ENCODE results near the gene SCYGR3.
"Not testable (repeated sequence)": the region's sequence is repeated elsewhere in the genome, so short reads cannot be mapped to it uniquely, and the experiment has no call there.

Gene SCYGR3

GRCh38 chr2:227613272-227613660 is 1.4 kb downstream of the SCYGR3 start:
- DNase-seq (ENCODE audit: low spot score): no peak

- no peak for DNase-seq (ENCODE audit: low spot score)
Observed at GRCh38 chr2:227612546-227613271, 1.9 kb downstream of the SCYGR3 start.

GRCh38 chr2:227610123-227610522 is 4.5 kb downstream of the SCYGR3 start:
- DNase-seq (ENCODE audit: low spot score): no peak

GRCh38 chr2:227608561-227609338 is 5.9 kb downstream of the SCYGR3 start:
- DNase-seq (ENCODE audit: low spot score): no peak

- no peak for DNase-seq (ENCODE audit: low spot score)
Observed at GRCh38 chr2:227607941-227608340, 6.7 kb downstream of the SCYGR3 start.

GRCh38 chr2:227606476-227606875 is 8.2 kb downstream of the SCYGR3 start:
- no peak for DNase-seq (ENCODE audit: low spot score)

GRCh38 chr2:227602358-227602757 is 12.3 kb downstream of the SCYGR3 start:
- DNase-seq (ENCODE audit: low spot score): no peak

GRCh38 chr2:227598835-227599503 is 15.7 kb downstream of the SCYGR3 start, which contains the start of gene SCYGR2:
Gene SCYGR2, plus strand, starts transcription at chr2:227598893. Its CDS starts 0 bp downstream, at chr2:227598893.
- not testable (repeated sequence) for DNase-seq (ENCODE audit: low spot score)

- DNase-seq (ENCODE audit: low spot score): peak; percentile 36
Observed at GRCh38 chr2:227597998-227598397, 16.6 kb downstream of the SCYGR3 start.

- DNase-seq (ENCODE audit: low spot score): no peak
Observed at GRCh38 chr2:227597036-227597435, 17.6 kb downstream of the SCYGR3 start.

GRCh38 chr2:227595797-227596196 is 18.8 kb downstream of the SCYGR3 start:
- DNase-seq (ENCODE audit: low spot score): no peak

- no peak for DNase-seq (ENCODE audit: low spot score)
Observed at GRCh38 chr2:227592694-227593387, 21.8 kb downstream of the SCYGR3 start.

GRCh38 chr2:227582369-227582768 is 32.3 kb downstream of the SCYGR3 start:
- DNase-seq (ENCODE audit: low spot score): no peak

GRCh38 chr2:227579791-227580190 is 34.8 kb downstream of the SCYGR3 start:
- DNase-seq (ENCODE audit: low spot score): no peak

- DNase-seq (ENCODE audit: low spot score): no peak
Observed at GRCh38 chr2:227578642-227579041, 36.0 kb downstream of the SCYGR3 start.

GRCh38 chr2:227577555-227577954 is 37.1 kb downstream of the SCYGR3 start:
- no peak for DNase-seq (ENCODE audit: low spot score)

- DNase-seq (ENCODE audit: low spot score): no peak
Observed at GRCh38 chr2:227576812-227577211, 37.8 kb downstream of the SCYGR3 start.

GRCh38 chr2:227576110-227576509 is 38.5 kb downstream of the SCYGR3 start:
- no peak for DNase-seq (ENCODE audit: low spot score)

GRCh38 chr2:227570615-227571014 is 44.0 kb downstream of the SCYGR3 start:
- DNase-seq (ENCODE audit: low spot score): no peak

GRCh38 chr2:227568852-227569169 is 45.8 kb downstream of the SCYGR3 start:
- DNase-seq (ENCODE audit: low spot score): no peak

- DNase-seq (ENCODE audit: low spot score): no peak
Observed at GRCh38 chr2:227566012-227566411, 48.6 kb downstream of the SCYGR3 start.

- no peak for DNase-seq (ENCODE audit: low spot score)
Observed at GRCh38 chr2:227565080-227565479, 49.6 kb downstream of the SCYGR3 start.

Data from iPS-NIHi11 (cell line).